ENCODE results near the gene BCAR3.

BCAR3 gene

DNA sequence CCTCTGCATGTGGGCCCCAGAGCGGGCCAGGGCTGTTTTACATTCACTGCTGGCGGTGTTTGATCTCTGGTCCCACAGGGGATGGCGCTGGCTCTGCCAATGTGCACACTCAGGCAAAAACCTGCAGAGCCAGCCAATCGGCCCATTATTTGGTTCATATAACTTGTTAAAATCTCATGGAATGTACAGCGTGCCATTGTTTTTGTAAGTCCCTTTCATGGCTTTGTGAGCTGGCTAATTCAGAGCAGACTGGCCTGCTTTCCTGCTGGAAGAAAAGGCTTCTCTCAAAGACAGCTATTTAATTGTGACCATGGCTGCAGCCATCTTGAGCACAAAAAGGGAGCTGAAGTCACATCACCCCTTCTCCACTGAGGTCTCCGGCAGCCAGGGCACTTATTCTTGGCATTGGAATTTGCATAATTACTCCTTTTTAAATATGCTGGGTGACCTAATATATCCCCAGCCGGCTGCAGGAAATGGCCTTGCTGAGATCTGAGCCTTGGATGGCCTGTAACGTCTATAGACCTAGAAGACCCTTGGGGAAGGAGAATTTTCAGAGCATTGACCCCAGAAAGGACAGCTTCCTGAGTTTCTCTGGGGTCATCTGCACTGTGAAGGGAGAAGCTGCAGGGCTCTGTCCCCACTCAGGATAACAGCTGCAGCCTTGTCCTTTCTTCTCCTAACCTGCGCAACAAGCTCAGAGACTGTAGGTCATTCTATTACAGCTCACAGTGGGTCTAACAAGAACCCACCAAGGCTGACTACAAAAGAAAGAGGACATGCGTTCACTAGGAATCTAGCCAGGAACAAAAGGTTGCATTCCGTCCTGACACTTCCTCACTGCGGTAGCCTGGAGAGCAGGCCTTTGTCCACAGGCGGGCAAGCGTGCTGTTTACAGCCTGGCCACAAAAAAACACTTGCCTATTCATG is 45.8 kb downstream of the BCAR3 start:
- H3K9me3 ChIP-seq (ENCODE audit: control insufficient read depth, insufficient read depth, low read depth, low read length), result no peaks in the 10 kb centered on the region
- no peaks in the 10 kb centered on the region for H3K4me1 ChIP-seq (ENCODE audit: control insufficient read depth, insufficient read depth, low read length)
- H3K4me3 ChIP-seq (ENCODE audit: low read depth, low read length), result no peak overlapping the region
- POLR2A ChIA-PET, result no interaction called here
- TF ChIP-seq GLI4 (tag by site-specific recombination; IDR thresholded peaks at IDR 0.05) (no peak), ZBTB7A (tag by site-specific recombination; IDR thresholded peaks at IDR 0.05; ENCODE audit: low read depth) (no peak), ZNF221 (tag by site-specific recombination; IDR thresholded peaks at IDR 0.05; ENCODE audit: borderline replicate concordance) (no peak), ZNF214 (tag by site-specific recombination; IDR thresholded peaks at IDR 0.05; ENCODE audit: borderline replicate concordance) (no peak), ZBTB1 (tag by site-specific recombination; IDR thresholded peaks at IDR 0.05) (no peak), ZNF624 (tag by site-specific recombination; IDR thresholded peaks at IDR 0.05) (no peak), ZNF777 (tag by site-specific recombination; IDR thresholded peaks at IDR 0.05; ENCODE audit: borderline replicate concordance) (no peak), ZNF555 (tag by site-specific recombination; conservative IDR thresholded peaks at IDR 0.05) (no peak), ZNF843 (tag by site-specific recombination; IDR thresholded peaks at IDR 0.05) (no peak), MZF1 (tag by site-specific recombination; IDR thresholded peaks at IDR 0.05; ENCODE audit: borderline replicate concordance) (no peak), ZNF248 (tag by site-specific recombination; IDR thresholded peaks at IDR 0.05) (no peak), ZNF175 (tag by site-specific recombination; IDR thresholded peaks at IDR 0.05) (no peak), ZNF707 (tag by site-specific recombination; IDR thresholded peaks at IDR 0.05) (no peak), KLF7 (tag by site-specific recombination; IDR thresholded peaks at IDR 0.05; ENCODE audit: borderline replicate concordance) (no peak)
- TF ChIP-seq, protein P1, sequence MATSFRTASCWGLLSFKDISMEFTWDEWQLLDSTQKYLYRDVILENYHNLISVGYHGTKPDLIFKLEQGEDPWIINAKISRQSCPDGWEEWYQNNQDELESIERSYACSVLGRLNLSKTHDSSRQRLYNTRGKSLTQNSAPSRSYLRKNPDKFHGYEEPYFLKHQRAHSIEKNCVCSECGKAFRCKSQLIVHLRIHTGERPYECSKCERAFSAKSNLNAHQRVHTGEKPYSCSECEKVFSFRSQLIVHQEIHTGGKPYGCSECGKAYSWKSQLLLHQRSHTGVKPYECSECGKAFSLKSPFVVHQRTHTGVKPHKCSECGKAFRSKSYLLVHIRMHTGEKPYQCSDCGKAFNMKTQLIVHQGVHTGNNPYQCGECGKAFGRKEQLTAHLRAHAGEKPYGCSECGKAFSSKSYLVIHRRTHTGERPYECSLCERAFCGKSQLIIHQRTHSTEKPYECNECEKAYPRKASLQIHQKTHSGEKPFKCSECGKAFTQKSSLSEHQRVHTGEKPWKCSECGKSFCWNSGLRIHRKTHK (tag by site-specific recombination; IDR thresholded peaks at IDR 0.05), result no peak
- peaks cover 0 to 10% of the 10 kb centered on the region in 2 experiments; a peak in 2 of 3 replicates for H3K36me3 ChIP-seq (ENCODE audit: control insufficient read depth in 2 of 2, insufficient read depth in 1 of 2, low read length in 2 of 2)
- CTCF ChIA-PET, result interaction anchor here (0.5 to 2.2 kb wide), 4 partner anchors 176 to 212 kb away, joined by 3 to 13 read pairs (median 4); no protein-coding TSS in a partner anchor
- H3K27ac ChIP-seq (ENCODE audit: extremely low read depth, low read depth, low read length), result no peak overlapping the region

- POLR2A ChIA-PET, result no interaction called here
- TF ChIP-seq ZNF701 (tag by site-specific recombination; IDR thresholded peaks at IDR 0.05) (no peak), ZNF747 (tag by site-specific recombination; IDR thresholded peaks at IDR 0.05) (no peak), ZNF302 (tag by site-specific recombination; IDR thresholded peaks at IDR 0.05; ENCODE audit: low read depth) (no peak), ZNF18 (tag by site-specific recombination; IDR thresholded peaks at IDR 0.05) (no peak), ZNF10 (tag by site-specific recombination; IDR thresholded peaks at IDR 0.05) (no peak), ZEB2 (tag by site-specific recombination; IDR thresholded peaks at IDR 0.05) (no peak), ZBTB17 (tag by site-specific recombination; IDR thresholded peaks at IDR 0.05) (no peak), GLIS2 (tag by site-specific recombination; IDR thresholded peaks at IDR 0.05) (no peak), ZNF639 (tag by site-specific recombination; IDR thresholded peaks at IDR 0.05) (no peak), MEIS1 (CRISPR knock-in tag; IDR thresholded peaks at IDR 0.05; ENCODE audit: borderline replicate concordance) (no peak)
- TF ChIP-seq, protein P2, sequence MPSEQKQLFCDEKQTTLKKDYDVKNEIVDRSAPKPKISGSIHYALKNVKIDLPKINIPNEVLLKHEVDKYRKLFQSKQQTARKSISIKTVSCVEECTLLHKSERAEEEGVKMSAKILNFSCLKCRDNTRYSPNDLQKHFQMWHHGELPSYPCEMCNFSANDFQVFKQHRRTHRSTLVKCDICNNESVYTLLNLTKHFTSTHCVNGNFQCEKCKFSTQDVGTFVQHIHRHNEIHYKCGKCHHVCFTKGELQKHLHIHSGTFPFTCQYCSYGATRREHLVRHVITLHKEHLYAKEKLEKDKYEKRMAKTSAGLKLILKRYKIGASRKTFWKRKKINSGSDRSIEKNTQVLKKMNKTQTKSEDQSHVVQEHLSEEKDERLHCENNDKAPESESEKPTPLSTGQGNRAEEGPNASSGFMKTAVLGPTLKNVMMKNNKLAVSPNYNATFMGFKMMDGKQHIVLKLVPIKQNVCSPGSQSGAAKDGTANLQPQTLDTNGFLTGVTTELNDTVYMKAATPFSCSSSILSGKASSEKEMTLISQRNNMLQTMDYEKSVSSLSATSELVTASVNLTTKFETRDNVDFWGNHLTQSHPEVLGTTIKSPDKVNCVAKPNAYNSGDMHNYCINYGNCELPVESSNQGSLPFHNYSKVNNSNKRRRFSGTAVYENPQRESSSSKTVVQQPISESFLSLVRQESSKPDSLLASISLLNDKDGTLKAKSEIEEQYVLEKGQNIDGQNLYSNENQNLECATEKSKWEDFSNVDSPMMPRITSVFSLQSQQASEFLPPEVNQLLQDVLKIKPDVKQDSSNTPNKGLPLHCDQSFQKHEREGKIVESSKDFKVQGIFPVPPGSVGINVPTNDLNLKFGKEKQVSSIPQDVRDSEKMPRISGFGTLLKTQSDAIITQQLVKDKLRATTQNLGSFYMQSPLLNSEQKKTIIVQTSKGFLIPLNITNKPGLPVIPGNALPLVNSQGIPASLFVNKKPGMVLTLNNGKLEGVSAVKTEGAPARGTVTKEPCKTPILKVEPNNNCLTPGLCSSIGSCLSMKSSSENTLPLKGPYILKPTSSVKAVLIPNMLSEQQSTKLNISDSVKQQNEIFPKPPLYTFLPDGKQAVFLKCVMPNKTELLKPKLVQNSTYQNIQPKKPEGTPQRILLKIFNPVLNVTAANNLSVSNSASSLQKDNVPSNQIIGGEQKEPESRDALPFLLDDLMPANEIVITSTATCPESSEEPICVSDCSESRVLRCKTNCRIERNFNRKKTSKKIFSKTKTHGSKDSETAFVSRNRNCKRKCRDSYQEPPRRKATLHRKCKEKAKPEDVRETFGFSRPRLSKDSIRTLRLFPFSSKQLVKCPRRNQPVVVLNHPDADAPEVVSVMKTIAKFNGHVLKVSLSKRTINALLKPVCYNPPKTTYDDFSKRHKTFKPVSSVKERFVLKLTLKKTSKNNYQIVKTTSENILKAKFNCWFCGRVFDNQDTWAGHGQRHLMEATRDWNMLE (tag by site-specific recombination; conservative IDR thresholded peaks at IDR 0.05; ENCODE audit: low read depth), result no peak
Observed at GRCh38 chr1:93633313-93633712, 48.3 kb downstream of the BCAR3 start.

More at GRCh38 chr1:93633313-93633712, 48.3 kb downstream of the BCAR3 start:
- Histone ChIP-seq H3K9me3 (ENCODE audit: control insufficient read depth, insufficient read depth, low read depth, low read length) (no peaks in the 10 kb centered on the region), H3K4me3 (ENCODE audit: low read depth, low read length) (no peak overlapping the region), H3K4me1 (ENCODE audit: control insufficient read depth, insufficient read depth, low read length) (no peaks in the 10 kb centered on the region), H3K27ac (ENCODE audit: extremely low read depth, low read depth, low read length) (no peak overlapping the region), H3K36me3 (ENCODE audit: control insufficient read depth in 2 of 2, insufficient read depth in 1 of 2, low read length in 2 of 2) (peaks cover 0 to 7% of the 10 kb centered on the region in 2 experiments; a peak in 2 of 3 replicates)
- CTCF ChIA-PET, result interaction anchor here (0.6 to 9.9 kb wide), 5 partner anchors 29 to 211 kb away, joined by 3 to 309 read pairs (median 6); no protein-coding TSS in a partner anchor
